ENCODE measurements around the gene PIAS2. TPM values are rescaled to one million over a fixed set of nuclear protein-coding genes. Genes with fewer than 3 reads are reported as not detected.
"Not testable (repeated sequence)": the region's sequence is repeated elsewhere in the genome, so short reads cannot be mapped to it uniquely, and the experiment has no call there.

Gene PIAS2
- total RNA-seq, 1 donor: 36.6 TPM

GRCh38 chr18:46866523-46866922 lies 50.8 kb downstream of the PIAS2 start:
- H3K27ac ChIP-seq (ENCODE audit: low read depth, low read length): no peak overlapping the region
- TF ChIP-seq CTCF (IDR thresholded peaks at IDR 0.05; ENCODE audit: extremely low read depth, low read depth, low read length): no peak
- no peak overlapping the region for H2AFZ ChIP-seq (ENCODE audit: low read length)
- no peaks in the 10 kb centered on the region for H3K36me3 ChIP-seq (ENCODE audit: insufficient read depth, low read length)
- peaks cover 24% of the 10 kb centered on the region for H3K79me2 ChIP-seq (ENCODE audit: insufficient read depth, low read length)
- DNase-seq (ENCODE audit: insufficient read length, low spot score, missing footprints): no peak
- no peaks in the 10 kb centered on the region for H3K4me1 ChIP-seq (ENCODE audit: insufficient read depth, low read length)
- no peak overlapping the region for H3K4me3 ChIP-seq (ENCODE audit: insufficient read depth, low read length)
- no peaks in the 10 kb centered on the region for H3K27me3 ChIP-seq (ENCODE audit: insufficient read depth, low read length)
- no peak overlapping the region for H3K4me2 ChIP-seq (ENCODE audit: insufficient read depth, low read length)
- peaks cover 3% of the 10 kb centered on the region for H4K20me1 ChIP-seq (ENCODE audit: insufficient read depth, low read length)
- H3K9me3 ChIP-seq (ENCODE audit: low read depth, low read length): peaks cover 5% of the 10 kb centered on the region

- H3K4me3 ChIP-seq (ENCODE audit: insufficient read depth, low read length); H3K4me2 ChIP-seq (ENCODE audit: insufficient read depth, low read length); H3K36me3 ChIP-seq (ENCODE audit: insufficient read depth, low read length); H4K20me1 ChIP-seq (ENCODE audit: insufficient read depth, low read length); H3K27me3 ChIP-seq (ENCODE audit: insufficient read depth, low read length); H3K4me1 ChIP-seq (ENCODE audit: insufficient read depth, low read length); DNase-seq (ENCODE audit: insufficient read length, low spot score, missing footprints); H3K27ac ChIP-seq (ENCODE audit: low read depth, low read length); H3K9me3 ChIP-seq (ENCODE audit: low read depth, low read length); H2AFZ ChIP-seq (ENCODE audit: low read length): not testable (repeated sequence)
- peaks cover 24% of the 10 kb centered on the region for H3K79me2 ChIP-seq (ENCODE audit: insufficient read depth, low read length)
Observed at GRCh38 chr18:46865245-46865644, 52.1 kb downstream of the PIAS2 start.

GRCh38 chr18:46859855-46860254 lies 57.5 kb downstream of the PIAS2 start:
- Histone ChIP-seq H3K36me3 (ENCODE audit: insufficient read depth, low read length) (peaks cover 5% of the 10 kb centered on the region), H4K20me1 (ENCODE audit: insufficient read depth, low read length) (peaks cover 14% of the 10 kb centered on the region), H3K27ac (ENCODE audit: low read depth, low read length) (no peak overlapping the region), H3K27me3 (ENCODE audit: insufficient read depth, low read length) (no peaks in the 10 kb centered on the region), H3K9me3 (ENCODE audit: low read depth, low read length) (no peaks in the 10 kb centered on the region), H2AFZ (ENCODE audit: low read length) (no peak overlapping the region), H3K79me2 (ENCODE audit: insufficient read depth, low read length) (peaks cover 10% of the 10 kb centered on the region), H3K4me3 (ENCODE audit: insufficient read depth, low read length) (no peak overlapping the region), H3K4me1 (ENCODE audit: insufficient read depth, low read length) (peaks cover 3% of the 10 kb centered on the region), H3K4me2 (ENCODE audit: insufficient read depth, low read length) (no peak overlapping the region)
- TF ChIP-seq CTCF (IDR thresholded peaks at IDR 0.05; ENCODE audit: extremely low read depth, low read depth, low read length): no peak
- no peak for DNase-seq (ENCODE audit: insufficient read length, low spot score, missing footprints)

- TF ChIP-seq CTCF (IDR thresholded peaks at IDR 0.05; ENCODE audit: extremely low read depth, low read depth, low read length): no peak
- peaks cover 14% of the 10 kb centered on the region for H4K20me1 ChIP-seq (ENCODE audit: insufficient read depth, low read length)
- H3K4me3 ChIP-seq (ENCODE audit: insufficient read depth, low read length): no peak overlapping the region
- no peak for DNase-seq (ENCODE audit: insufficient read length, low spot score, missing footprints)
- H3K79me2 ChIP-seq (ENCODE audit: insufficient read depth, low read length): peaks cover 10% of the 10 kb centered on the region
- no peaks in the 10 kb centered on the region for H3K27me3 ChIP-seq (ENCODE audit: insufficient read depth, low read length)
- peaks cover 3% of the 10 kb centered on the region for H3K4me1 ChIP-seq (ENCODE audit: insufficient read depth, low read length)
- H3K4me2 ChIP-seq (ENCODE audit: insufficient read depth, low read length): no peak overlapping the region
- H2AFZ ChIP-seq (ENCODE audit: low read length): no peak overlapping the region
- H3K9me3 ChIP-seq (ENCODE audit: low read depth, low read length): no peaks in the 10 kb centered on the region
- H3K36me3 ChIP-seq (ENCODE audit: insufficient read depth, low read length): peaks cover 12% of the 10 kb centered on the region
- H3K27ac ChIP-seq (ENCODE audit: low read depth, low read length): no peak overlapping the region
Observed at GRCh38 chr18:46858290-46858689, 59.0 kb downstream of the PIAS2 start.

Measured in osteoblast (primary cell).